Cardiac fibroblast (primary cell): ENCODE measurements around the gene MAOB.
"Not testable (repeated sequence)": the region's sequence is repeated elsewhere in the genome, so short reads cannot be mapped to it uniquely, and the experiment has no call there.

Experiments used
- DNase-seq, 2 donors: peaks; one replicate each; pipeline versions ENCODE4 v3.0.0 to v3.0.0-alpha.2; 2010; ENCODE audit warnings: low read depth in 2 of 2
- H3K4me3 ChIP-seq, 2 donors: replicated peaks in 1 of 2; 1 replicate in 1 of 2; 2 replicates in 1 of 2; pipeline ENCODE4 v1.5.1; 2011; ENCODE audit warnings: low read depth in 2 of 2, low read length in 2 of 2, mild to moderate bottlenecking in 2 of 2, moderate library complexity in 1 of 2
- TF ChIP-seq, protein P1 (sequence below): IDR thresholded peaks from one replicate; pipeline ENCODE4 v1.5.1; 2011; ENCODE audit warnings: low read depth, mild to moderate bottlenecking, low read length, inconsistent platforms

The MAOB gene

DNA sequence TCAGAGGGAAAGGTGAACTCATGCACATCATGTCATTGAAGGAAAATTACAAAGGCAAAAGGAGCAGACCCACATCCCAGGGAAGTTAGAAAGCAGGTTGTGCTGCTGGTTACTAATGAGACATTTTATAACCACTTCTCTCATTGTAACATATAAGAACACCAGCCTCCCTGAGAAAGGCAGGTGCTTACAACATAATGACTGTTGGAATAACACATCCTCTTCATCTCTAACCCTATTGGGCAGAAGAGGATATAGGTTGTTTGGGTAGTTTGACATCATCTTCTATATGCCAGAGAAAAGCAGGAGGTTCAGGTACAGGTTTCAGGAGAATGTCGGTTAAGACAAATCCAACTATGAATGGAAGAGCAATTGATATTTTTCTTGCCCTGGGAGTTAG lies 148.6 kb downstream of the MAOB start:
- H3K4me3 ChIP-seq, result no peak overlapping the region
- TF ChIP-seq, protein P1, sequence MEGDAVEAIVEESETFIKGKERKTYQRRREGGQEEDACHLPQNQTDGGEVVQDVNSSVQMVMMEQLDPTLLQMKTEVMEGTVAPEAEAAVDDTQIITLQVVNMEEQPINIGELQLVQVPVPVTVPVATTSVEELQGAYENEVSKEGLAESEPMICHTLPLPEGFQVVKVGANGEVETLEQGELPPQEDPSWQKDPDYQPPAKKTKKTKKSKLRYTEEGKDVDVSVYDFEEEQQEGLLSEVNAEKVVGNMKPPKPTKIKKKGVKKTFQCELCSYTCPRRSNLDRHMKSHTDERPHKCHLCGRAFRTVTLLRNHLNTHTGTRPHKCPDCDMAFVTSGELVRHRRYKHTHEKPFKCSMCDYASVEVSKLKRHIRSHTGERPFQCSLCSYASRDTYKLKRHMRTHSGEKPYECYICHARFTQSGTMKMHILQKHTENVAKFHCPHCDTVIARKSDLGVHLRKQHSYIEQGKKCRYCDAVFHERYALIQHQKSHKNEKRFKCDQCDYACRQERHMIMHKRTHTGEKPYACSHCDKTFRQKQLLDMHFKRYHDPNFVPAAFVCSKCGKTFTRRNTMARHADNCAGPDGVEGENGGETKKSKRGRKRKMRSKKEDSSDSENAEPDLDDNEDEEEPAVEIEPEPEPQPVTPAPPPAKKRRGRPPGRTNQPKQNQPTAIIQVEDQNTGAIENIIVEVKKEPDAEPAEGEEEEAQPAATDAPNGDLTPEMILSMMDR, result no peak
- DNase-seq, result no peak

DNA sequence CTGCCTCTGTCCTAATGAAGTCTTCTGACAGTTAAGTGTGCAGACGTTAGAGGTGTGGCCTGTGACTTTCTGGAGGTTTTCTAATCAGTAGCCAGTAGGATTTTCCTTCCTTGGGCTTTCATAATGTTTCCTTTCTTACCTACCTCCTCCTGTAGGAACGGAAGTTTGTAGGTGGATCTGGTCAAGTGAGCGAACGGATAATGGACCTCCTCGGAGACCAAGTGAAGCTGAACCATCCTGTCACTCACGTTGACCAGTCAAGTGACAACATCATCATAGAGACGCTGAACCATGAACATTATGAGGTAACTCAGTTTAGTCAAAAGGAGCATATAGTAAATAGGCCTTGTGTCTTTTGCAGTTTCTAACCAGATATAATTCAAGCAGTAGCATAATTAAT lies 151.2 kb downstream of the MAOB start:
- TF ChIP-seq, protein P1, result no peak

DNA sequence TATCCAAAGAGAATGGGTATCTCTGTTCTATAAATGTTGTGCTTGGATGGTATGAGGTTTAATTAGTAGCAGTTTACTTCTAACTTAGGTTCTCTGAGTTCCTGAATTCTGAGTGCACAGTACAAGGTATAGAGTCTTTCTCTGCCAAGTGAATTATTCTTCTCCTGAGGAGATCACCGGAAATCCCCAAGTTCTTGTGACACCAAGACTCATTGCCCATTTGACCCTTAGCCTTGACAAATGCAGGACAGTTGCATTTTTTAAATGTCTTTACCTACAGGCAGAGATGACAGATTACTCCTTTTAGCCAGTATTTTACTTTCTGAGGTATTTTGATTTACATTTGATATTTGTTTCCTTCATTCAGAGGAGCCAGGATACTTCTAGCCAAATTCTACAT lies 153.3 kb downstream of the MAOB start:
- TF ChIP-seq, protein P1, result no peak
- no peak for DNase-seq
- no peak overlapping the region for H3K4me3 ChIP-seq

More for the DNA sequence above, 151.2 kb downstream of the MAOB start:
- H3K4me3 ChIP-seq, result no peak overlapping the region
- DNase-seq, result no peak

DNA sequence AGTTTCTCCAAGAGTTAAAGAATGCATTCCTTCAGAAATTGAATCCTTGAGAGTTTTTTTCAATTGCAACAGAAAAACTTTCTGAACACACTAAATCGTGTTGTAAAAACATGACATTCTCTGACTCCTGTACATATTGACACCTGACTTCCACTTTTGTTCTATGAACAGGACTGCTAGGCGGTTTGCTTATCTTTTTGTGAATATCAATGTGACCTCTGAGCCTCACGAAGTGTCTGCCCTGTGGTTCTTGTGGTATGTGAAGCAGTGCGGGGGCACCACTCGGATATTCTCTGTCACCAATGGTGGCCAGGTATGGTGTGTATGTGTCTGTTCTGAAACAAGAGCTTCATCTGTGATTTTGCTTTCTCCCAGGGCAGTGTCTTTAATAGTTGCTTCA lies 154.2 kb downstream of the MAOB start:
- TF ChIP-seq, protein P1, result no peak
- no peak for DNase-seq
- H3K4me3 ChIP-seq, result no peak overlapping the region

DNA sequence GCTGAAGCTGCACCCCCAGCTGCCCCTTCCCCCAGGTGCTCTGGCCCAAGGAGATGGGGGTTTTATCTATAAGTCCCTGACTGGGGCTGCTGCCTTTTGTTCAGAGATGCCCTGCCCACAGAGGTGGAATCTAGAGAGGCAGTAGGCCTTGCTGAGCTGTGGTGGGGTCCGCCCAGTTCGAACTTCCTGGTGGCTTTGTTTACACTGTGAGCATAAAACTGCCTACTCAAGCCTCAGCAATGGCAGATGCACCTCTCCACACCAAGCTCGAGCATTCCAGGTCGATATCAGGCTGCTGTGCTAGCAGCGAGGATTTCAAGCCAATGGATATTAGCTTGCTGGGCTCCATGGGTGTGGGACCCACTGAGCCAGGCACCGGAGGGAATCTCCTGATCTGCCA lies 155.0 kb downstream of the MAOB start:
- DNase-seq, H3K4me3 ChIP-seq: not testable (repeated sequence)

DNA sequence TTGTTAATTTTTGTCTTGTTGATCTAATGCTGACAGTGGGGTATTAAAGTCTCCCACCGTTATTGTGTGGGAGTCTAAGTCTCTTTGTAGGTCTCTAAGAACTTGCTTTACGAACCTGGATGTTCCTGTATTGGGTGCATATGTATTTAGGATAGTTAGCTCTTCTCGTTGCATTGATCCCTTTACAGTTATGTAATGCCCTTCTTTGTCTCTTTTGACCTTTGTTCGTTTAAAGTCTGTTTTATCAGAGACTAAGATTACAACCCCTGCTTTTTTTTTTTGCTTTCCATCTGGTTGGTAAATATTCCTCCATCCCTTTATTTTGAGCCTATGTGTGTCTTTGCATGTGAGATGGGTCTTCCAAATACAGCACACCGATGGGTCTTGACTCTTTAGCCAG lies 157.0 kb downstream of the MAOB start:
- not testable (repeated sequence) for DNase-seq, H3K4me3 ChIP-seq

DNA sequence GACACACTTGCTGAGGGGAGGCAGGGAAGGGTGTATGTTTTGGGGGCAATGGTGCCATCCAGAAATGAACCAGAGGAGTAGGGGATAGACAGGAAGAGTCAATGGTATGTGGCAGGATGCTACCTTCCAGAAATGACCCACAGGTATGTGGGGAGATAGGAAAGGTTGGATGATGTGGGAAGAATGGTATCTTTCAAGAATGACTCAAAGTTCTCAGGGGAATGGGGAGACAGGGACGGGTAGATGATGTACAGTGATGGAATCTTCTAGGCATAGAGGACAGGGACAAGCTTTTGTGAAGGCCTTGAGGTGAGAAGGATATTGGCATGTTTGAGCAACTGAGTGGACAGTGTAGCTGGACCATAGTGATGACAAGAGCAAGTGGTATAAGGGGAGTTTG lies 161.3 kb downstream of the MAOB start:
- no peak overlapping the region for H3K4me3 ChIP-seq
- TF ChIP-seq, protein P1, result no peak
- DNase-seq, result no peak

DNA sequence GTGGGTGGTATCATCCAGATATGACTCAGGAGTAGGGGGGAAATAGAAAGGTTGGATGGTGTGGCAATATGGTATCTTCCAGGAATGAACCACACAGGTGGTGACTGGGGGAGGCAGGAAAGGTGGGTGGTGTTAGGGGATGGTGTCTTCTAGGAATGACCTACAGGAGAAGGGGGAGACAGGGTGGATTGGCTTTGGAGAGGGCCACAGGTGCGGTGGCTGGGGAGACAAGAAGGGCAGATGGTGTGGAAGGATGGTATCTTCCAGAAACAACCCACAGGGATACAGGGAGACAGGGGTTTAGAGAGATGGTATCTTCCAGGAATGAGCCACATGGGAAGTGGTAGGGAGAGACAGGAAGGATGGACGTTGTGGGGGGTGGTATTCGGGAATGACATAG lies 162.2 kb downstream of the MAOB start:
- TF ChIP-seq, protein P1, result no peak
- H3K4me3 ChIP-seq, result no peak overlapping the region
- no peak for DNase-seq
